Globus pallidus (tissue), 1 donor: ENCODE data around the gene TAF1B.

Source experiments
- DNase-seq: peaks from one replicate; pipeline ENCODE4 v3.0.0-alpha.2; 2015; ENCODE audit warnings: low spot score

Gene TAF1B

DNA sequence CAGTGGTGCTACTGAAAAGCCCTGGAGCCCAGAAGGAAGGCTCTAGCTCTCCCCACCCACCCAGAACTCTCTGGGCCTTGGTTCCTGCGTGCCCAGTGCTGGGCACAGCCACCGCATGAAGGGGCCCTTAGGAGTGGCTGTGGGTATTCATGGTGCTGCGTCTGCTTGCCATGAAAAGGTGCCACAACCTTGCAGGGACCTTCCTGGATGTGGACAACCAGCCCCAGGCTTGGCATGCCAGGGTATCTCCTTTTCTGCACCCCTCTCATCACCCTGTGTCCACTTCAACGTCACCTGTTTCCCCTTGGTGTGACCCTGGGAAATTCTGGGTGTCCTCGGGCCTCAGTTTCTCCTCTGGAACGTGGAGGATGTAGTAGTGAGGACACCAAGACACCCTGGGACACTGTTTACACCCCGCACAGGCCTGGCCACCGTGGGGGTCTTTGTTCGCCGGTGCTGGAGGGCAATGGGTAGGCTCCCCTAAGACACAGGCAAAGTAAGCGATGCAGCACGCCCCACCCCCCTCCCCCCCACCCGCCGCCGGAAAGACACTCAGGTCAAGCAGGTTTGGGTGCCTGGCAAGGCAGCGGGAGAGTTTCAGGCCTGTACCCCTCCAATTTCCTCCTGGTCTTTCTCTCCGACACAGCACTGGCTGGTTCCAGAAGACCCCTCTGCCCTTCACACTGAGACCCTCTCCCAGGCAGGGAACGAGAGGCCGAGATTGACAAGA, 34.8 kb upstream of the TAF1B start:
- DNase-seq = no peak

DNA sequence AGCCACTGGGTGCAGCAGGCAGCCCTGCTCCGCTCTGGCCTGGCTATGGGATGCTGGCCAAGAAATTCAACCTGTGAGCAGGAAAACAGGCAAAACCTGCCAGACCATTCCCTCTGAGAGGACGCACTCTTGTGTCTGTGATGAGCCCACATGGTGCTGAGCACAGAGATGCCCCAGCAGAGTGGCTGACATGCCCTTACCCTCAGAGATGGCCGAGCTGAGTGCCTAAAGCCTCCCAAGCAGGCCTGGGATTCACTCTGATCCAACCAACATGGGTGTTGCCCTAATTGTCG, 34.3 kb upstream of the TAF1B start:
- no peak for DNase-seq

DNA sequence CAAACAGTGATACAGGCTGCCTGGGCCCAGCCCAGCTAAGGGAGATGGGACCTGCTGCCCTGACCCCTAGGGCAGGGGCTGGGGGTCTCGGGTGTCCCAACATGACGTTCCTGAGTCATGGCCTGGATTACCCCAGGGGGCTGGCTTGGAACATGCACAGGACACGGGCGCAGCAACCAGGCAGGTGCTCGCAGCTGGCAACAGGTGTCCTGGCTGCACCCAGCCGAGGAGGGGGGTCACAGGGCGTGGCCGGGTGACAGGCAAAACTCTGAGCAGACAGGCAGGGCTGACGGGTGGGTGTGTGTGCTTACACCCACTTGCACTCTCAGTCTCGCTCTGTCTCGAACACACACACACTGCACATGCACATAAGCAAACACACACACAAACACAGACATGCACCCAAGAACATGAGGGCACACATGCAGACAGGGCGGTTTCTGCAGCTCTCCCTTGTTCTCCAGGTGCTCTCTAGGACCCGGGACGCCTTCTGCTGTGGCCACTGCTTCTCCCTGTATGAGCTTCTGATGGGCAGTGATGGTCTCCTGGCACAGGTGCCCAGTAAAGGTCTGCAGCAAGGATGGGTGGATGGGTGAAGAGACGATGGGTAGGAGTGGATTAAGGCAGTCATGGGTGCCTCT, 33.7 kb upstream of the TAF1B start:
- no peak for DNase-seq

DNA sequence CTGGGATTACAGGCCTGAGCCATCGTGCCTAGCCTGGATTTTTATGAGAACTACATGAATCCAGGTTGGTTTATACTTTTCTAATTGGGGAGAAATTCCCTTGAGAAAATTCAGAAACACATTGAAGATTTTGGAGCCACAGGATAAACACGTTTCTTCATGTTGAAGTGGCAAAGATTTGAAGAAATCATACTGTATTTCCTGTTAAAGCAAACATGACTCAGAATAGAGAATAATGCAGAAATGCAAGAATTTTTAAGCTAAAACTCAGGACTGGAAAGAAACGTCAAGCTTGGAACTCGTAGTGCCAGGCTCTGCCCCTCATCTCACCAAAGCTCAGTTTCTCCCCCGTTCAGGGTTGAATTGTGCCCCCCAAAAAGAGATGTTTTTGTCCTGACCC, 32.1 kb upstream of the TAF1B start:
- DNase-seq = no peak

DNA sequence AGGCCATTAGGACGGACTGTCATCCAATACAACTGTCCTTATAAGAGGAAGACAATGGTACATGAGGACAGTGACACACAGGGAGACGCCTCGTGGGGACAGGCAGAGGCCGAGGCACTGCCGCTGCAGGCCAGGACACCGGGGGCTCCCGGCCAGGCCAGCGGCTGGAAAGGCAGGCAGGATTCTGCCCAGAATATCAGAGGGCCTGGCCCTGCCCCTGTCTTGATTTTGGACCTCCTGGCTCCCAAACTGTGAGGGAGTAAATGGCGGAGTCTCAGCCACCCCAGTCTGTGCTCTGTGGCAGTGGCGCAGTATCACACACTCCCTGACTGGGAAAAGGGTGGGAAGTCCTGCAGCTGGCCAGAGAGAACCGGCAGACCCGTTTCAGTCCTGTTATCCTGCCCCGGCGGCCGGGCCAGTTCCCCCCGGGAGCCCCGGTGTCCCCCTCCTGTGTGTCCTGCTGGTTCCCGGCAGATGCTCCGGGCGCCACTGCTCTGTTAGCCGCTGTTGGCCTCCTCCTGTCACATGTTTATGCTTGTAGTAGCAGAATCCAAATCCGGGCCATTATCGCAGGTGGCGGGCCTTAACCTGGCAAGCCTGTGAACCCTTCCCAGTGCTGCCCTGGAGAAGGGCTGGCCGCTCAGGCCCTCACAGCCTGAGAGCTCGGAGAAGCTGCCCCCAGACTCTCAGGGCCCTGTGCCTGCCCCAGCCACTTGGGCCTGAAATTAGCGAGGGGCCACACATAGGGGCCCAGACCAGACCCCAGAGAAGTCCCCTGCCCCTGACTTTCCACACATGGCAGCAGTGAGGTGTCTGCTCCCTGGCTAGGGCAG, 31.4 kb upstream of the TAF1B start:
- no peak for DNase-seq

DNA sequence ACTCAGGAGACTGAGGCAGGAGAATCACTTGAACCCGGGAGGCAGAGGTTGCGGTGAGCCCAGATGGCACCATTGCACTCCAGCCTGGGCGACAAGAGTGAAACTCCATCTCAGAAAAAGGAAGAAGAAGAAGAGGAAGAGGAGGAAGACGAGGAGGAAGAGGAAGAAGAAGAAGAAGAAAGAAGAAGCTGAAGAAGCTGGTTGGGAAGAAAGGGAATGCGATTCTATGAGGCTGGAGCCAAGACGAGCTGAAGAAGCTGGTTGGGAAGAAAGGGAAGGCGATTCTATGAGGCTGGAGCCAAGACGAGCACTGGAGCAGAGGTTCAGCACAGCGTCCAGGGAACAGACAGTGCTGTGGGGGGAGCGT, 30.3 kb upstream of the TAF1B start:
- no peak for DNase-seq

DNA sequence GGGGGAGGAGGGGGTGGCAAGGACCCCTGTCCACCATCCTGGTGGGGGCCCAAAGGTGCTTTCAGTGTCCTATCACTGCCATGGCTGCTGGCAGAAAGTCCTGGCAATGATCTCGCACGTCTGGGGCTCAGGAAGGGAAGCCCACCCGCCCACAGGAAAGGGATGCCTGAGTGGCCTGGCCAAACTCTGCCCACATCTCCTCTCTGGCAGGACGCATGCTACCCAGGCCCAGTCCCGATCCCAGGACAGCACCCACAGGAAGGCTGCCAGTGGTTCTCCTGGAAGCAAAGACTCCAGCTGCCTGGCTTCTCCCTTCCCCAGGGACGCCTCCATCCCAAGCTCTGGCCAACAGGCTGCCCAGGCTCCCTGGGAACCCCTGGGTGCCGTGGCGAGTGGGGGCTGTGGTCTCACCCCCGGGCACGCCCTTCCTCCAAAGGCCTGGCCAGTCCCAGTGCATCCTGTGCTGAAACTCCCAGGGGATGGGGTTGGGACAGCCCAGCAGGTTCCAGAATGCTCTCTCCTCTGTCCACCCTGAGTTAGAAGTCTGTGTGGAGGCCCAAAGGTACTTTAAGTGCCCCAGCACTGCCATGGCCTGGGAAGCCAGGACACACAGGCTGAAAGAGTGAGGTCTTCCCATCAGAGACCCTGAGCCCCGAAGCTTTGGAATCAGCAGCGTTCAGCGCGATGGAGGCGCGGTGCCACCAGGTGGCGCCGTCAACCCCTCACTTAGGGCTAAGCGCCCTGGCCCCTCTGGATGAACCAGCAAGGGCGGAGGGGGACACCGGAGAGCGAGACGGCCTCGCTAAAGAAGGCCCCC, 29.8 kb upstream of the TAF1B start:
- DNase-seq = no peak

DNA sequence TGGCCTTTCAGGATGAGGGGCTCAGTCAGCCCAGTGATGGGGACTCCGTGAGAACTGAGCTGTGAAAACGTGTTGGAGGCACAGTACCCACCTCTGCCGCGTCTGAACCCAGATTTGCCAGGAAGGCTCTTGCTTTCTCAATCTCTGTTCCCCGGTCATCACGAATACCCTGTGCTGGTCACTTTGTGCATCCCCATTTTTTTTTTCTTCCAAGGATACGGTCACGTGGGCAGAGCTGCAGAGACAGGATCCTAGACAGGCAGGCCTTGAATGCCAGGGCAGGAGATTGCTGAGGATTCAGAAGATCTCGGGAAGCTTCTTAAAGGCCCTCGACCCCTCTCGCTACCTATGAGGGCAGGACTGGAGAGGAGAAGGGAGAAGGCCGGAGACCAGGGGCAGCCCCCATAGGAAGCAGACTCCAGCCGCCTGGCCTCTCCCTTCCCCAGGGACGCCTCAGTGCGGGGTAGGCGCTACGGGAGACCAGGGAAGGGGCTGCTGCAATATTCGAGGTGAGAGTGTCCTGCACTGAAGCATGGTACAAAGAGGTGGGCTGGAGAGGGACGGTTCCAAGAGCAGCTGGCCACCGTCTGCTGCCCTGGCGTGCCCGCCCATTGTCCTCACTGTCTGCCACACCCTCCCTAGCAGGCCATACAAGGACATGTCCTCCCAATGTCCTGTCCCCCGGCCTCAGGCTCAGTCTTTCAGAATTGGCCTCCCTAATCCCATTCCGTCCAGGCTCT, 29.0 kb upstream of the TAF1B start:
- DNase-seq = no peak

DNA sequence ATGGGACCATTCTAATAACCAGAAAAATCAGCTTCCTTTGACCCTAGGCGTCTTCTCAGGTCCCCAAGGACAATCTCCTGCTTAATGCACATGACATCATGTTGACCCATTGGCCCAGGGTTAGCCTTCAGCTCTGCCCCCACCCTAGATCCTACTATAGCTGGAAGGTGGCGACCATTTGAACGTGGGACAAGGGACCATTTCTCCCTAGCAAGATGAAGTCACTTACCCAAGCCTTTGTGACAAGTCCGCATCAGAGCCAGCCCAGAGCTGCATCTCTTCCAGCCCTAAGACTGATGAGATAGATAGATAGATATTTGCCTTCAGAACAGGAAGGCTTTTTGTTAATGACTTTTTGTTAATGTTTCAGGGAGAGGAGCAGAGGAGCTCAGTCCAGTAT, 28.2 kb upstream of the TAF1B start:
- no peak for DNase-seq

DNA sequence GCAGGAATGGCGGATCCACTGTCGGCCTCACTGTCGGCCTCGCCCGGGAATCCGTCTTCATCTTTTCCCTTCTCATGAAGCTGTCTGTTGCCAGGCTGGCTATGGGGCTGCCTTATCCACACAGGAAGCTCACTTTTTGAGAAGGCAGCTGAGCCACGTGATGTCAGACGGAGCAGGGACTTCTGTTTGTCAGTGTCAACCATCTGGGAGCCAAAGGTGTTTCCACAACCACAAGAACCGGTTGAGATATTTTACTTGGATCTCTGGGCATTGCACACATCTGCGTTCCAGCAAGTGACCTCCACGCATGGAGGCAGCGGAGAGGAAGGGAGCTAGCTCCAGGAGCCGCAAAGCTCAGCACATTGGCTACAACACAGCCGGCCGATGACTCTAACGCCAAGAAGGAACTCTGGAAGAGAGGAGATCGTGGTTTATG, 27.4 kb upstream of the TAF1B start:
- no peak for DNase-seq

DNA sequence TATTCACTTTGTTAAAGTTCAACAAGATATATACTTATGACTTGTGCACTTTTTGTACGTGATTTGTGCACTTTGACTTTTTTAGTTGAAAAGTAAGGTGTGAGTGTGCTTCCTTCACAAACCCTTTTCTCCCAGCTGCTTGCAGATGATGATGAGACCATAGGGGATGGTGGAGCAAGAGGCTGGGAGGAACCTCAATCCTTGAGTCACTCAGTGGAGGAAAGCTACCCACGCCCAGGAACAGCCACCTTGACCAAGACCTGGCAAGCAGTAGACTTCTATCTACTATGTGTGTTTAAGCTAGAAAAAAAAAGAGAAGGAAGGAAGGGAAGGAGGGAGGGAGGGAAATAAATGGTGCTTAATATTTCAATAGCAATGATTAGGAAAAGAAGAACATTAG, 25.2 kb upstream of the TAF1B start:
- no peak for DNase-seq

DNA sequence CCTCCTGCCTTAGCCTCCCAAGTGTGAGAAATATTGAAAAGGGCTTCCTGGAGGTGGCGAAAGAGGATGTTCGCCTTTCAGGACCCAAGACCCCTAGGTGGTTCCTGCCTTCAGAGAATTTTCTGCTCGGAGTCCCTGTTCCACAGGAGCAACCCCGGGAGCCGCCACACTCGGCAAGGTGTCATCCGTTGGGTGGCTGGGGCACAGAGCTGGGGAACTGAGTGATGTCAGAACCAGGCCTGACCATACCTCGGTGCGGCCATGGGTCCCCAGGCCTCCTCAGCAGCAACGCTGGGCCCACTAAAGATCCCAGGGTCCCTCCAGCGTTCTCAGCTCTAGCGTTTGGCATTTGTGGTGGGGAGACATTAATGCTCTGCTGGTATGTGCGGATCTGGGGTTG, 23.7 kb upstream of the TAF1B start:
- no peak for DNase-seq

DNA sequence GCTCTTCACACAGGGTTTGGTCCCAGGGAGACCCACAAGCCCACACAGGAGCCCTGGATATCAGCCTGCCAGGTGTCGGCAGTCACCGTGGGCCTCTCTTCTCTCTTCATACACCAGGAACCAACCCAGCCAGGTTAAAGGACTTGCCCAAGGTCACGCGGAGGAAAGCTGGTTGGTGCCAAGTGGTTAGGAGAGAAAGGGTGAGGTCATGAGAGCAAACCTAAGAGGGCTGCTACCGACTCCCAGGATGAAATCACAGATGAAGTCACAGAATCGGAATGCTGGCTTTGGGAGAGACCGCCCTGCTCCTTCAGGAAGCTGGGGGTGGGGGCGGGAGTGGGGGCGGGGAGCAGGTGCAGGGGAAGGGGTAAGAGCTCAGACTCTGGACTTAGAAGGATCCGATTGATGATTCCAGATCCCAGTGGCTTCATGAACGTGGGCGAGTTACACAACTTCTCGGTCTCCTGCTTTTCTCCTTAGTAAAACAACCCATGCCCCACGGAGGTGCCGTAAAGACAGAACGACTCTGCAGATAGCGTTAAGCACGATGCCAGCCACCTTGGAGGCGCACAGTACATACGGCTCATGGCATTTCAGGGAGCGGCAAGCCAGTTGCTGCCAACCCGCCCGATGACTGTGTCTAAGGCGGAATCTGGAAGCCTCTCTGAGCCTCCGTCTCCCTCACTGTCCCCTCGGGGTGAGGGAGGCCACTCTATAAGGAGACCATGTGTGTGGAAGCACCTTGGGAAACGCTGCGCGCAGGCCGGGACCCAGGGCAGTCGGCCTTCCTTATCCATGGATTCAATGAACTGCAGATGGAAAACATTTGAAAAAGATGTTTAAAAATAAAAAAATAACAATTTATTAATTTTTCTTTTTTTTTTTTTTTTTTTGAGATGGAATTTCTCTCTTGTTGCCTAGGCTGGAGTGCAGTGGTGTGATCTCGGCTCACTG, 23.0 kb upstream of the TAF1B start:
- no peak for DNase-seq

DNA sequence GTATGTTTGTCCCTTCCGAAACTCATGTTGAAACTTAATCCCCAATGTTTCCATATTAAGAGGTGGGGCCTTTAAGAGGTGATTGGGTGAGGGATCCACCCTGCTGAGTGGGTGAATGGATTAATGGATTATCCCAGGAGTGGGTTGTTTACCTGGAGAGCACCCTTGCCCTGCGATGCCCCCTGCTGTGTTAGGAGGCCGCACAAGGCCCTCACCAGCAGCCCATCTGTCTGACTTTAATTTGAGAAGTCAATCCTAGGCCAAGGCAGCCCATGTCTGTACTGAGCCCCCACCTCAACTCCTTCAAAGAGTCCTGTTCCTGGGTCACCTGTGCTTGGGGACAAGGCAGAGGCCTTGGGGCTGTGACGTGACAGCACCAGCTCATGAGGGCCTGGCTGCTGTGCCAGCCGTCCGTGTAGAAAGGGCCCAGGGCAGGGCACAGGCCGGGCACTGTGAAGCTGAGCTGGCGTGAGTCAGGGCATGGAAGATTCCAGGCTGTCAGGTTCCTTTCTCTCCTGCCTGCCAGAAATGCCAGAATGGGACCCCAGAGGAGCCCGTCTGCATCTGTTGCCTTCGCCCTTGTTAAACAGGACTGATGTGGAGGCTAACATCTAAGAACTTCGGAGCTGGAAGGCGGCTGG, 21.3 kb upstream of the TAF1B start:
- DNase-seq = no peak

DNA sequence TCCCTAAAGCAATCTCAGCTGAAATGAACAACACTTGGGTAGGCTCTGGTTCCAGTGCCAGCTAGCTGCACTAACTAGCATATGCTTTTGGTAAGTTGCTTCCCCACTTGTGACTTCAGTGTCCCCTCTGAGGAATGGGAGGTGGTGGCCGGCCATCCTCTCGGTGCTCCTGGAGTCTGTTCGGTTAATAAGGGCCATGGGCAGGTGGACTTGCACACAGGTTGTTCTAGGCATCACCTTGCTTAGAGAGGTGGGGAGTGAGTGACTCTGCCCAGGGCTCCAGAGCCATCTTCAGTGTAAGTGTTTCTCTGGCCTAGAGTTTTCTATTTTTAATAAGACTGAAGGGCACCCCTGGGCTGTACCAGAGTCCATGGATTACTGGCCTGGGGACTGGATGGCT, 18.8 kb upstream of the TAF1B start:
- DNase-seq = no peak

DNA sequence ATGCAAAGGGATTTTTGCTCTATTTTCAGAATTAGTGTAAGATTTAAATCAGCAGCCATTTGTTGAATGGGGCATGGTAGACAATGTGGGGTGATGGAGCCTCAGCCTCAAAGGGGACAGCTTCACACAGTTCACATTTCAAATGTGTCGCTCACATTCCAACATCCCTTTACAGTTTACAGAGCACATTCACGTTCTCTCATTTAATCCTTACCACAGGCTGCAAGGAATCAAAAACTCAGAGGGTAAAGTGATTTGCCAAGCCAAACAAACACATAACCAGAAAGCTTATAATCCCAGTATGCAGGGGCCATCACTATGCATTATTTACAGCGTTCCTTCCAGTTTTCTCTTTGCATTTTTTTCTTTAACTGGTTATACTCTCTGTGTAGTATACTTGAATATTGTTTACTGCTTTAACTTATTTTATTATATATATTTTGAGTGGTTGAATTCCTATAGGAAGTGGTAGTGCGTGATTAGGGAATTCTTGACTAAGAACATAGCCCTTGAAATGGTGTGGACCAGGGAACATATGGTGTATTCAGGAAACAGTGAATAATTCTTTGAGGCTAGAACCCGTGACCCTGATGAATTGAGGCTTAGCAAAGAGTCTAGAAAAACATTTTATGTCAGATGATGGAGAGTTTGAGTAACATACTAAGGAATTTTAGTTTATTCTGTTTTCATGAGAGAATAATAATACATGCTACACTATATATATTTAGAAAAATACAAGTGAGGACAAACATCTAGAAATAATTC, 18.1 kb upstream of the TAF1B start:
- DNase-seq = no peak

DNA sequence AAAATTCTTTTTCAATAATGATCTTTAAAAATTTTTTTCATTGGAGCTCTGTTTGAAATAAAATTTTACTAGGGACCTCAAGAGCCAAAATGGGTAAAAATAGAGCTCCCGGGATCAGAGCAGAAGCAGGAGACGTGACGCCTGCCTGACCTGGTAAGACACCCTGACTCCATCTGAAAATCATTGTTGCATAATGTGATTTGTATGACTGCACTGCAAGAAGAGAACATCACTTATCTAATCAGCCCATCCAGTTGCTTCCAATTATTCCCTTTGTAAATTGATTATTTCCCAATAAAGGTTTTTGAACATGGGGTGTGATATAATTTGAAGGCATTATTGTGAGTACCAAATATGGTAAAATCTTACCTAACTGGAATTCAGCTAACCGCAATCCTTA, 17.1 kb upstream of the TAF1B start:
- DNase-seq = no peak

DNA sequence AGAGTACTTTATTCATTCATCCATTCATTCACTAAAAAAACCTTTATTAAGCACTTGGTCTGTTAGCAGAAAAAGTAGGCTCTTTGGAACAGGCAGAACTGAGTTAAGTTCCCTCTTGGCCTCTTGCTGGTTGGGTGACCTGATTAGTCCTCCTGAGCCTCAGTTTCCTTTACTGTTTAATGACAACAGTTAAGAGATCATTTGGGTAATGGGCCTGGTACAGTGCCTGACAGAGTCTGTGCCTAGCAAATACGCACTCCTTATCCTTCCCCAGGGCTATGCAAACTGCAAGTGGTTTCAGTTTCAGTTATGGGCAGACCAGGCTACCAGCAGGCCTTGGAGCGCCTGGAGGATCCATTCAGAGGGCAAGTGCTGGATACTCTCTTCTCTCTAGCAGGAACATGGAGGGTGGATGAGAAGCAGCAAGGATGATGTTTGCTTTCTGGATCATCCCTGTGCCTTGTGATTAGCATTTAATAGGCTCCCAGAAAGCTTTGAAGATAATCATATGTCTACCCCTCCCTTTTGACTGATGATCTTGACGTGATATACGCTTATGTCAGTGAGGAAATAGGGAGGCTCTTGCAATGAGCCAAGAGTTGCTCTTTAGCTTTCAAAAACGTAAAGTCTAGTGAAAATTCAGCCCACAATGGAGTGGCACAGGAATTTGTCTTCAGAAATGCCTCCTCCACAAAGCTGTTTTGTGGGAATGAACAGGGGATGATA, 12.4 kb upstream of the TAF1B start:
- DNase-seq = no peak

DNA sequence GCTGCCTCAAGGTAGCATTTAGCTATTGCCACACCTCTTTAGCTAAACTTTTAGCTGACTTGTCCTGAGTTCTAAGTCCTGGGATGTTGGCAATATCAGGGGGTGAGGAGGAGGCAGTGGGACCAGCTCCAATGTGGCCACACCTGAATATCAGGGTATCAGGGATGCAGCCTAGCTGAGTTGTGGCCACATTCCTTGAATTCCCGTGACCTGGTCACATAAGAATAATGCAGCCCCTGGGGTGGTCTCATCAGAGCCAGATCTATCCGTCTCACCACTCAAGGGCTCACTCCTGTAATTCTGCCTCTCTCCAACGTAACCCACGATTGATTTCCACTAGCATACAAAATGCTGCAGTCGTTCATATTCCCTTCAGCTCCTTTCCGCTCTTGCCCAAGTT, 11.6 kb upstream of the TAF1B start:
- DNase-seq = no peak
